ENCODE results near the gene RXRA.

RXRA gene

DNA sequence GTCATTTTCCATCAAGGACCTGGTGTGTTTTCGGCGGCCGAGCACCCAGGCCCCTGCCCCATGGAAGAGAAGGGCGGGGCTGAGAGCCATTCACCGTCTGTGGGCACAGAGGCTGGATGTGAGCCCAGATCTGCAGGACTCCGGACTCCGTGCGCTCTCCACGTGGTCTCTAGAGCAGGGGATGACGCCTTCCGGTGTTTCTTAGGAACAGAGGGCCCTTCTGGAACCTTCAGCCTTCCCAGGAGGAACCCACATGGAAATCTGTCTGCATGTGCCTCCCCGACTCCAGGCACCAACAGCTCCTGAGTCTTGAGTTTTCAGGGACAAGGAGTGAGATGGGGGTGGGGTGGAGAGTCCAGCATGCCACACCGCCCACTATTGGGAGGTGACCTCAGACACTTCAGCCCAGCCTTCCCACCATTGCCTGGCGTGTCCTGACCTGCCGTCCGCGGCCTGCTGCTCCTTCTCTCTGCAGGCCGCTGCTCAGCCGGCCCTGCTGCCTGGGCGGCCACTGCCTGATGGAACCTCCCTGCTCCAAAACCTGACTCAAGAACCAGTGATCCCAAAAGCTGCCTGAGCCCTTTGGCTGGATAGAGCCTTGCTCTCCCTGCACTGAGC is 2.4 kb upstream of the RXRA start:
- DNase-seq (ENCODE audit: low spot score), result no peak

- no peak for DNase-seq (ENCODE audit: low spot score)
These were observed 1.7 kb upstream of the RXRA start for GRCh38 chr9:134324359-134325095.

GRCh38 chr9:134325096-134325812 is 1.0 kb upstream of the RXRA start:
- peak; percentile 73 for DNase-seq (ENCODE audit: low spot score)

- DNase-seq (ENCODE audit: low spot score), result peak; percentile 67
These were observed 708 bp downstream of the RXRA start for GRCh38 chr9:134326724-134327601.

GRCh38 chr9:134327671-134328231 is 1.5 kb downstream of the RXRA start:
- no peak for DNase-seq (ENCODE audit: low spot score)

DNA sequence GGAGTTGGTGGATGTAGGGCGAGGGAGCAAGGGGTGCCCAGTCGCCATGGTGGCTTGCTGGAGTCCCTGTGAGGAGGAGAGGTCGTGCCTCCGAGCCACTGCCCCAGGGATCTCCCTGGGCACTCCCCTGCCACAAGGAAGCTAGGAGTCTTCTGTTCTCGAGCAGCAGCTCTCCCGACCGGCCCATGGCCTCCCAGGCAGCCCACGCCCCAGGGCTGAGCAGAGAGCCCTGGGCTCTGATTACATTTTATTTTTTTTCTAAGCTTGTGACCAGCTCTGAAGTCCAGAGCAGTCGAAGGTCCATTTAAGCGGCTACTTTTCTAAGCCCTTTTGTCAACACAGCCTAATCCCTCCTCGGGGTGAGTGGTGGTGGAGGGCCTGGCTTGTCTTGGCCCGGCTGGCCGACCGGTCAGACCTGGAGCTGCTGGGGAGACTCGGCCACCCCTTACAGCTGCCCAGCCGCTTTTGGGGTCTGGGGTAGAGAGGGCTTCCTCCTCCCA is 2.1 kb downstream of the RXRA start:
- no peak for DNase-seq (ENCODE audit: low spot score)

DNA sequence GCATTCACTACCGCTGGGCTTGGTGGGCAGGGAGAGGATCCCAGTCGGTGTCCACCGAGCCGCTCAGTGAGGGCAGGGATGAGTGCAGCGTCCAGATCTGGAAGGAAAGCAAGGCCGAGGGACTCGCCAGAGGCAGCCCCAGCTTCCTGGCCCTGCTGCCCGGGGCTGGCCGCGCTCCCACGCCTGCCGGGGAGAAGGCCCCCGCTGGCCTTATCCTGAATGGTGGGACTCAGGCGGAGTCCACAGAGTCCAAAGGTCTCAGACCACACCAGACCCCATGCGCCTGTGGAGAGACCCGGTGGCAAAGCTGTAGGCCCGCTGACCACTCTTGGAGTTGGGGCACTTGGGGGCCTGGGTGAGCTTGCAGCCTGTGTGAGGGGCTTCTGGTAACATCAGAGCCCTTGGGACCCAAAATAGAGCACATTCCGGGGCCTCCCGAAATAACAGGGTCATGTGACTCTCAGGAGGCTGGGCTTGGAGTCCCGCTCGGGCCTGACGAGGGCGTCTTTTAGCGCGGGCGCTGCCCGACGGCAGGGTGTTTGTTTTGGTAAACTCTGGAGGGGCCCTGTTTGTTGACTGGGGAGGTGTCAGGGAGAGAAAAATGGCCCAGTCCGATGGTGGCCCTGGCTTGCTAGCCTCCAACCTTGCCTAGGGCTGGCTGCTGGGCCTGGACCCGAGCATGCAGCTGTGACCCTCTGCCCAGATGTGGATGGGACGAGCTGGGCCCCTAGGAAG is 2.8 kb downstream of the RXRA start:
- peak; percentile 83 for DNase-seq (ENCODE audit: low spot score)

DNA sequence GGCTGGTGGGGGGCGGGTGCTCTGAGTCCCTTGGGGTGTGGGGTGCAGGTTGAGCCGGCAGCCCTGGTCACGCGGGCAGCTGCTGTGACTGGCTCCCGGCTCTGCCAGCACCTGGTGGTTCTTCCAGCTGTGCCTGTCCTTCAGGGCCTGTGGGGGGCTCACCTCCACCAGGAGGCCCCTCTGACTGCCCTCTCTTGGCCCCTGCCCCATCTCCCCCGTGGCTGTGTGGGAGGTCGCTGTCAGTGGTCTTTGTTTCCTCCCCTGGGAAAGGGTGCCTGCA is 3.3 kb downstream of the RXRA start:
- no peak for DNase-seq (ENCODE audit: low spot score)

- DNase-seq (ENCODE audit: low spot score), result no peak
These were observed 3.6 kb downstream of the RXRA start for GRCh38 chr9:134329886-134330285.

DNA sequence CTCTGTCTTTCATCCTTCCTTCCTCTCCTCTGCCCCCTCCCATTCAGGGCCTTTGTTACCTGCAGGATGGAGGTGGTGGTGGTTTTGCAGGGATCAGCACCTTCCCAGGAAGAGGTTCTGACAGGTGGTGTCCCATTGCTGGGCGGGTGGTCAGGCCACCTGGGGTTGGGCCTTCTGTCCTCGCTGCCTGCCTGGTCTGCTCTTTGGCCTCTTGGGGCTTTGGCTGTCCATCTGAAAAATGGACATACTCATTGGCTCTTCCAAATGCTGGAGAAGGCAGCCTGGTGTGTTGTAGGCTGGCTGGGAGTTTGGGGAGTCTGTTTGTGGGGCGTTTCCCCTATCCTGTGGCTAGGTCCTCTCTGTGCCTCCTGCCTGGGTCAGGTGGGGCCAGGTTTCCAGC is 4.3 kb downstream of the RXRA start:
- DNase-seq (ENCODE audit: low spot score), result no peak

- no peak for DNase-seq (ENCODE audit: low spot score)
These were observed 5.2 kb downstream of the RXRA start for GRCh38 chr9:134331186-134332025.

GRCh38 chr9:134332266-134332665 is 6.0 kb downstream of the RXRA start:
- DNase-seq (ENCODE audit: low spot score), result no peak

DNA sequence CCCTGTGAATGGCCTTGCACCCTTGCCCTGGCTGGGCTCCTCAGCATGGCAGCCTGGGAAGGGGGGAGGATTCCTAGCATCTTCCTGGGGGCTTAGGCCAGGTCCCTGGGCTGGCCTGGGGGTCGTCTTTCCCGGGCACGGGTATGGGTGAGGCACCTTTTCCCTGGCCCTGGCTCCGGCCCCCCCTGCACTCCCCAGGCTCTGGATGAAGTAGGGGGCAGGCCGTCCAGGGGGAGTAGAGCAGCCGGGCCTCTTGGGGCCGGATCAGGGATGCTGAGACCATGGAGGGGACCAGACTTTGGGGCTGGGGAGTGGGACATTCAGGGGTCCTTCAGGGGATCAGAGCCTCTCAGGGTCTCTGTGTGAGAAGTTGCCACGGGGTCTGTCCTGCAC is 6.6 kb downstream of the RXRA start:
- DNase-seq (ENCODE audit: low spot score), result no peak

DNA sequence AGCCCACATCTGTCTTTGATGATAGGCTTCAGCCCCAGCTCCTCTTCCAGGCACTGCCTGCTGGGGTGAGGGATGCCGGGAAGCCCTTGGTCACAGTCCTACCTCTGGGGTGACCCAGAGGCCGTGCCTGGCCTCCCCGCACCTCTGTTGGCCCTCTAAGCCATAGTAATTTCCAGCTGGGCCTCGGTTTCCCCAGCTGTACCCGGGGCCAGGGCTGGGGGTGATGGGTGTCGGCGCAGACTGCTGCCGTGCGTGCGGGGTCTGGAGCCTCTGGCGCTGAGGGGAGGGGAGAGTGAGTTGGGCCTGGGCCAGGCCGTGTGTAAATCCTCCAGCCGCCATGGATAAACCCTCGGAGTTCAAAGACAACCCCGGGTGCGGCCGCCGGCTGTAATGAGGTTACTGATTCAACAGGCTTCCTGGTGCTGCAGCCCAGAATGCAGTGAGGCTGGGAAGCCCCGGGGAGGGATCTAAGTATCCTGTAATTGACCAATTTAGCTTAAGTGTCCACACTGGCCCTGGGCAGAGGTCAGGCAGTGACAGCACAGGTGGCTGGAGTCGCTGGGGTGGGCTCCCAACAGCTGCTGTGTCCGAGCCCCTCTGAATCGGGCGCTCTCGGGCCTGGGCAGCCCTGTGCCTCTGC is 7.1 kb downstream of the RXRA start:
- no peak for DNase-seq (ENCODE audit: low spot score)

- no peak for DNase-seq (ENCODE audit: low spot score)
These were observed 7.8 kb downstream of the RXRA start for GRCh38 chr9:134333874-134334581.

DNA sequence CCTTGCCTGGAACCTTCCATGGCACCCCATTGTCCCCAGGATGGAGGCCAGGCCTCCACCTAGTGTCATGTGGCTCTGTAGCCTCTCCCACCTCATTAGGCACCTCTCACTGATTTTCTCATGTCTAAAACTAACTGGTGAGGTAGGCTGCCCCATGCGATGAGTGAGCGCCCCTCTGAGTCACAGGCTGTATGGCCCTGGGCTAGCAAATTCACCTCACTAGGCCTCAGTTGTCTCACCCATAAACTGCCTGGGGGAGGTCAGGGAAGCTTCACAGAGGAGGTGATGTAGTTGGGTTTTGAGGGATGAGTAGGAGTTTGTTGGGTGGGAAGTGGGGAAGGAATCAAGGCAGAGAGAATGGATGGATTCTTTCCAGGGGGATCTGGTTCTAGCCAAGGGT is 8.8 kb downstream of the RXRA start:
- DNase-seq (ENCODE audit: low spot score), result no peak

DNA sequence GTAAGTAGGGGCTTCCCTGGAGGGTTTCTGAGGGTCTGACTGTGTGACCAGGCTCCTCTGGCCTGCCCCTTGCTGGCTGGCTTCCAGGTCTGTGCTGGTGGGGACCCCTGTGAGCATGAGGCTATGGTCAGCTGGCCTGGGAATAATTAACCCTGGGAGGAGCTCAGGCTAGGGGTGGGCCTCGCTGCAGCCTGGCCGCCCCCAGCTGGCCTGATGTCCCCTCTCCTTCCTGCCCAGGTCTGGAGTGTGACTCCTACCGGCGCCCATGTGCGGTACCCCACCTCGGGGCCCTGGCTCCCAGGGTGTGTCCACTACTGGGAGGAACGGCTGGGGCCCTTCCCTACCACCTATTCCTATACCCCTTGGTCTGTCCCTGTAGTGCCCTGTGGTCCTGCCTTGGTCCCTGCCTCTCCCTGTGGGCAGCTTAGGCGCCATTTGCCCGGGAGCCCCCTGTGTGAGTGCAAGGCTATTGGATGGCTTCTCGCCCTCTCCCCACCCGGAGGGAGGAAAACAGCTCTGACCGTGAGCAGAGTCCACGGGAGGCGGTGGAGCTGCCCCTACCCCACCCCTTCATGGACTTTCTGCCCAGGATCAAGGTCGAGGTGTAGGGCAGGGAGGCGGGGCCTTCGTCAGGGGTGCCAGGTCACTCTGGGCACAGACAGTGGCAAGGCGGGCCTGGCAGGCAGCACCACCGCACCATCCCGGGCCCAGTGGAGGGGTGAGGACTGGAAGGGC is 9.4 kb downstream of the RXRA start:
- no peak for DNase-seq (ENCODE audit: low spot score)

GRCh38 chr9:134336228-134336627 is 10.0 kb downstream of the RXRA start:
- DNase-seq (ENCODE audit: low spot score), result no peak

- DNase-seq (ENCODE audit: low spot score), result no peak
These were observed 10.7 kb downstream of the RXRA start for GRCh38 chr9:134336924-134337323.
